ENCODE results near the gene MYO7B. TPM values are rescaled to one million over a fixed set of nuclear protein-coding genes. Genes with fewer than 3 reads are reported as not detected.

The MYO7B gene
- total RNA-seq, 1 donor from 2014 or later, result 3.0 TPM

DNA sequence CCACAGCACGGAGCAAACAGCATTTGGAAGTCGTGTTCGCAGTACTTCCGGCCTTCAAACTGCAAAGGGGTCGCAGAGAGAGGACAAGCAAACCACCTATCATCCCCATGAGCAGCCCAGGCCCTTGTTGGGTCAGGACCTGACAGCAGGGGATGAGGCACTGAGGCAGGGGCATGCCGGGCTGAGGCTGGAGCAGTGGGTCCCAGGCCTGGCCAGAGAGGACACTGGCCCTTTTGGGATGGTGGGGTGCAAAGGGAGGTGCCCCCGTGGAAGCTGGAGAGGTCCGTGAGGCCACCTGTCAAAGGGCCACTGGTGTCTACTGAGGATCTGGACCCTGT is 119.3 kb downstream of the MYO7B start:
- peaks cover 37% of the 10 kb centered on the region for H3K4me1 Mint-ChIP-seq
- no peak overlapping the region for H3K4me3 Mint-ChIP-seq
- H3K27me3 Mint-ChIP-seq, result no peaks in the 10 kb centered on the region
- H3K9me3 Mint-ChIP-seq, result no peaks in the 10 kb centered on the region
- intact Hi-C loops (cut with micrococcal nuclease), result no loop called here
- CTCF ChIA-PET, result interaction anchor here (11.3 kb wide), 1 partner anchor 62 kb away, joined by 289 read pairs; no protein-coding TSS in a partner anchor
- TF ChIP-seq, protein P1, sequence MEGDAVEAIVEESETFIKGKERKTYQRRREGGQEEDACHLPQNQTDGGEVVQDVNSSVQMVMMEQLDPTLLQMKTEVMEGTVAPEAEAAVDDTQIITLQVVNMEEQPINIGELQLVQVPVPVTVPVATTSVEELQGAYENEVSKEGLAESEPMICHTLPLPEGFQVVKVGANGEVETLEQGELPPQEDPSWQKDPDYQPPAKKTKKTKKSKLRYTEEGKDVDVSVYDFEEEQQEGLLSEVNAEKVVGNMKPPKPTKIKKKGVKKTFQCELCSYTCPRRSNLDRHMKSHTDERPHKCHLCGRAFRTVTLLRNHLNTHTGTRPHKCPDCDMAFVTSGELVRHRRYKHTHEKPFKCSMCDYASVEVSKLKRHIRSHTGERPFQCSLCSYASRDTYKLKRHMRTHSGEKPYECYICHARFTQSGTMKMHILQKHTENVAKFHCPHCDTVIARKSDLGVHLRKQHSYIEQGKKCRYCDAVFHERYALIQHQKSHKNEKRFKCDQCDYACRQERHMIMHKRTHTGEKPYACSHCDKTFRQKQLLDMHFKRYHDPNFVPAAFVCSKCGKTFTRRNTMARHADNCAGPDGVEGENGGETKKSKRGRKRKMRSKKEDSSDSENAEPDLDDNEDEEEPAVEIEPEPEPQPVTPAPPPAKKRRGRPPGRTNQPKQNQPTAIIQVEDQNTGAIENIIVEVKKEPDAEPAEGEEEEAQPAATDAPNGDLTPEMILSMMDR (IDR thresholded peaks at IDR 0.05), result no peak
- DNase-seq (no peak), ATAC-seq (ENCODE audit: low read depth) (no peak)
- H3K36me3 Mint-ChIP-seq (ENCODE audit: low read depth), result no peaks in the 10 kb centered on the region
- POLR2A ChIA-PET, result no interaction called here
- no peak overlapping the region for H3K27ac Mint-ChIP-seq

DNA sequence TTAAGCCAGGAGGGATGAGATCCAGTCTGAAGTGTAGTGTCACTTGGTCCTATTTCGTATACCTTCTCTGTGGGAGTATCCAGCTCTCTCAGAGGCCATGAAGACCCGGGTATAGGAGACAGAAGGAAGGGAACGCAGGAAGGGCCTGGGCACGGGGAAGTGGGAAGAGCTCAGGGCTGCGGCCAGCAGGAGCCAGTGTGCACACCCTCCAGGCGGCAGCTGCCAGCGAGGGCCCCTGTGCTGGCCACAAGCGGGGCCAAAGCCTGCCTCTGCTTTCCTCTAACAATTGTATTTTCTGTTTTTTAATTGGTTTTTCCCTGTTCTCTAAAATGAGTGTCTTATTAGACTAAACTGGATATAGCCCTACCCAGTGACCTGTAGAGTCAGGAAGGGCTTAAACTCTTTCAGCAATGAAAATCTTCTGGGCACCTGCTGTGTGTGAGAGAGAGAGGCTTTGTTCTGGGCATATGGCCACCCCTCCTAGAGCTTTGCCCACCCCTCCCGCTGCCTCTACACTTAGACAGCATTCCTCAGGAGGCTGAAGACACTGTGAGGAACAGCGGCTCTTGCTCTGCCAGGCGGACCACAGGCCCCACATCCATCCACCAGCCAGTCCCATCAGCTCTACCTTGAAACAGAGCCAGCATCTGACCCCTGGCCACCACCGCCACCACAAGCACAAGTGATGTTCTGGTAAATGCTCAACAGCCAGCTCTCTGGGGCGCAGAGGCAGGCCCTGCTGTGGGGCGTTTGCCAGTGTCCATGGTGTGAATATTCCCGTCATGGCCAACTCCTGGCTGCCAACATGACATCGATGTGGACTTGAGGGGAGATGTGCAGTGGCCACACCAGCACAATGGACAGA is 120.0 kb downstream of the MYO7B start:
- peaks cover 36% of the 10 kb centered on the region for H3K4me1 Mint-ChIP-seq
- ATAC-seq (ENCODE audit: low read depth) (no peak), DNase-seq (no peak)
- H3K27me3 Mint-ChIP-seq, result peaks cover 3% of the 10 kb centered on the region
- no peaks in the 10 kb centered on the region for H3K36me3 Mint-ChIP-seq (ENCODE audit: low read depth)
- ChIA-PET POLR2A (no interaction called here), CTCF (interaction anchor here (11.3 kb wide), 1 partner anchor 62 kb away, joined by 289 read pairs; no protein-coding TSS in a partner anchor)
- no peak overlapping the region for H3K27ac Mint-ChIP-seq
- intact Hi-C loops (cut with micrococcal nuclease), result no loop called here
- no peak overlapping the region for H3K4me3 Mint-ChIP-seq
- no peaks in the 10 kb centered on the region for H3K9me3 Mint-ChIP-seq
- TF ChIP-seq, protein P1 (IDR thresholded peaks at IDR 0.05), result no peak

DNA sequence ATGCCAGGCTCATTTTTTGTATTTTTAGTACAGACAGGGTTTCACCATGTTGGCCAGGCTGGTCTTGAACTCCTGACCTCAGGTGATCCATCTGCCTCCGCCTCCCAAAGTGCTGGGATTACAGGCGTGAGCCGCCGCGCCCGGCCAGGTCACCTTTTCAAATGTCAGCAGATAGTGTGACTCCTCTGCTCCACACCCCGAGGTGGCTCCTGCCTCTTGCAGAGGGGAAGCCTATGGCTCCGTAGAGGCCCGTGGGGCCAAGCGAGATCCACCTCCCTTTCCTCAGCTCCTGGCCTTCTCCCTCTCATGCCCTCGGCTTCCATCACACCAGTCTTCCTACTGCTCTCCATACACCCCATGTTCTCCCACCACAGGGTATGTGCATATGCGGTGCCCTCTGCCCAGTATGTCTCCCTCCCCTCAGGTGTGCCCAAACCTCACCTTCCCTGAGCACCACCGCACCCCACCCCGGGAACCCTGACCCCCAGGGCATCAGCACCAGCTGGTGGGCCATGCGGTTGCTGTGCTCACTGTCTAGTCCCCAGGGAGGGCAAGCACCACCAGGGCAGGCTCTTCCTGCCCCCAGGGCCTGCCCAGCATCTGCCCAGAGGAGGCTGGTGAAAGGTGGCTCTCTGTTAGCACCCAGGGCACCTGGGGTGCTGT is 121.2 kb downstream of the MYO7B start:
- peak; percentile 10 for ATAC-seq (ENCODE audit: low read depth)
- Mint-ChIP-seq H3K9me3 (no peaks in the 10 kb centered on the region), H3K4me3 (no peak overlapping the region), H3K27ac (no peak overlapping the region), H3K27me3 (peaks cover 8% of the 10 kb centered on the region), H3K4me1 (peaks cover 26% of the 10 kb centered on the region), H3K36me3 (ENCODE audit: low read depth) (no peaks in the 10 kb centered on the region)
- CTCF ChIA-PET, result interaction anchor here (11.3 kb wide), 1 partner anchor 64 kb away, joined by 289 read pairs; no protein-coding TSS in a partner anchor
- TF ChIP-seq, protein P1 (IDR thresholded peaks at IDR 0.05), result no peak
- POLR2A ChIA-PET, result no interaction called here
- intact Hi-C loops (cut with micrococcal nuclease), result no loop called here
- no peak for DNase-seq

DNA sequence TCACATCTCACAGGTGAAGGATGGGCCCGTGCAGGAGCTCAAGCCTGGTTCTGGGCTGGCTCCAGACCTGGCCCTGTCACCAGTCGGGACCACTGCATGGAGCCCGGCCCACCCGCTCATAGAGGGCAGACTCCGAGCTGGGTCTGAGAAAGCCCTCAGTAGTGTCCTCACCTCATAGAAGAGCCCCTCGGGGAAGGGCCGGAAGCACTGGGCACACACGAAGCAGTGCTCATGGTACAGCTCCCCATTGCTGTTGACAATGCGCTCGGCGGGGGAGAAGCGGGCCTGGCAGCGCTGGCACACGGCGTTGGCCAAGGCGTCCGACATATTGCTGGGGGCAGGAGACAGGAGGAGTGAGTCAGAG is 121.7 kb downstream of the MYO7B start:
- Mint-ChIP-seq H3K9me3 (no peaks in the 10 kb centered on the region), H3K36me3 (ENCODE audit: low read depth) (no peaks in the 10 kb centered on the region), H3K4me3 (no peak overlapping the region), H3K27ac (no peak overlapping the region), H3K27me3 (peaks cover 11% of the 10 kb centered on the region), H3K4me1 (peaks cover 21% of the 10 kb centered on the region)
- TF ChIP-seq, protein P1 (IDR thresholded peaks at IDR 0.05), result no peak
- CTCF ChIA-PET, result interaction anchor here (11.3 kb wide), 1 partner anchor 64 kb away, joined by 289 read pairs; no protein-coding TSS in a partner anchor
- no peak for ATAC-seq (ENCODE audit: low read depth)
- POLR2A ChIA-PET, result no interaction called here
- no peak for DNase-seq
- intact Hi-C loops (cut with micrococcal nuclease), result no loop called here

DNA sequence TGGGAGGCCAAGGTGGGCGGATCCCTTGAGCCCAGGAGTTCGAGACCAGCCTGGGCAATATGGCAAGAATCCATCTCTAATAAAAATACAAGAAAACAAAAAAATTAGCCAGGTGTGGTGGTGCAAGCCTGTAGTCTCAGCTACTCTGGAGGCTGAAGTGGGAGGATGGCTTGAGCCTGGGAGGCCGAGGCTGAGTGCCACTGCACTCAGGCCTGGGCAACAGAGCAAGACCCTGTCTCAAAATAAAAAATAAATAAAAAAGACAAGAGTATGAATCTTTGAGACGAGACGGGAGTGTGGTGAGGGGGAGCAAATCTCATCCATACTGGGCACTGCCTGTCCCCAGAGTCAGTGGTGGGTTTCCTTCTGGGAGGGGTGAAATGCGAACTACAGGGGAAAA is 122.7 kb downstream of the MYO7B start:
- ChIA-PET POLR2A (no interaction called here), CTCF (interaction anchor here (11.3 kb wide), 1 partner anchor 65 kb away, joined by 289 read pairs; no protein-coding TSS in a partner anchor)
- peaks cover 13% of the 10 kb centered on the region for H3K27me3 Mint-ChIP-seq
- peaks cover 11% of the 10 kb centered on the region for H3K4me1 Mint-ChIP-seq
- H3K27ac Mint-ChIP-seq, result no peak overlapping the region
- H3K4me3 Mint-ChIP-seq, result no peak overlapping the region
- H3K9me3 Mint-ChIP-seq, result no peaks in the 10 kb centered on the region
- no peaks in the 10 kb centered on the region for H3K36me3 Mint-ChIP-seq (ENCODE audit: low read depth)
- no peak for DNase-seq
- TF ChIP-seq, protein P1 (IDR thresholded peaks at IDR 0.05), result no peak
- intact Hi-C loops (cut with micrococcal nuclease), result no loop called here
- ATAC-seq (ENCODE audit: low read depth), result no peak

Data from activated B cell treated with CpG ODN at 0.5 μM for 24 hours (primary cell).